Neural progenitor cell (in vitro differentiated cells): ENCODE results near the gene ZFP36. TPM values are rescaled to one million over a fixed set of nuclear protein-coding genes. Genes with fewer than 3 reads are reported as not detected.

Experiments
- DNase-seq: peaks from one replicate; pipeline ENCODE4 v3.0.0-alpha.2; 2016; ENCODE audit warnings: low spot score
- H2AFZ ChIP-seq: fragments of 200-600 bp; sonication (generic); replicated peaks from 2 replicates; pipeline ENCODE4 v1.6.1; 2016; ENCODE audit warnings: antibody characterized with exemption
- H3F3A ChIP-seq: fragments of 200-600 bp; sonication (generic); 2 replicates; pipeline ENCODE4 v1.6.1; 2016; ENCODE audit warnings: antibody characterized with exemption, low read depth
- H3K27ac ChIP-seq: fragments of 200-600 bp; sonication (generic); 2 replicates; pipeline ENCODE4 v1.5.1; 2016; ENCODE audit warnings: mild to moderate bottlenecking
- H3K27me3 ChIP-seq: fragments of 200-600 bp; sonication (generic); 2 replicates; pipeline ENCODE4 v1.6.1; 2016; ENCODE audit warnings: mild to moderate bottlenecking, moderate library complexity
- H3K36me3 ChIP-seq: fragments of 200-600 bp; sonication (generic); 2 replicates; pipeline ENCODE4 v1.5.1; 2016
- H3K4me1 ChIP-seq: fragments of 200-600 bp; sonication (generic); 2 replicates; pipeline ENCODE4 v1.6.1; 2016; ENCODE audit warnings: mixed run types
- H3K4me2 ChIP-seq: fragments of 200-600 bp; sonication (generic); 2 replicates; pipeline ENCODE4 v1.6.1; 2016
- H3K4me3 ChIP-seq: fragments of 200-600 bp; sonication (generic); 2 replicates; pipeline ENCODE4 v1.5.1; 2016
- H3K79me2 ChIP-seq: fragments of 200-600 bp; sonication (generic); 2 replicates; pipeline ENCODE4 v1.6.1; 2016; ENCODE audit warnings: low read depth
- H3K9ac ChIP-seq: fragments of 200-600 bp; sonication (generic); 2 replicates; pipeline ENCODE4 v1.6.1; 2016
- H3K9me3 ChIP-seq: fragments of 200-600 bp; sonication (generic); 2 replicates; pipeline ENCODE4 v1.5.1; 2016; ENCODE audit warnings: low read depth
- H4K20me1 ChIP-seq: fragments of 200-600 bp; sonication (generic); 2 replicates; pipeline ENCODE4 v1.6.1; 2016; ENCODE audit warnings: low read depth
- H3K27ac Mint-ChIP-seq: 3 replicates; pipeline ENCODE4 v1.8.0; 2021; ENCODE audit warnings: mixed read lengths
- H3K27me3 Mint-ChIP-seq: 2 replicates; pipeline ENCODE4 v1.8.0; 2022; ENCODE audit warnings: low read depth, mild to moderate bottlenecking, inconsistent platforms, moderate library complexity, mixed read lengths; ENCODE audit not compliant: insufficient read depth
- H3K36me3 Mint-ChIP-seq: 3 replicates; pipeline ENCODE4 v1.8.0; 2021; ENCODE audit warnings: mixed read lengths
- H3K4me1 Mint-ChIP-seq: 3 replicates; pipeline ENCODE4 v1.8.0; 2021; ENCODE audit warnings: mixed read lengths
- H3K4me3 Mint-ChIP-seq: 3 replicates; pipeline ENCODE4 v1.8.0; 2021; ENCODE audit warnings: mild to moderate bottlenecking, moderate library complexity, mixed read lengths
- H3K9me3 Mint-ChIP-seq: 3 replicates; pipeline ENCODE4 v1.8.0; 2020; ENCODE audit warnings: mixed read lengths
- CTCF ChIP-seq: fragments of 200-600 bp; sonication (generic); IDR thresholded peaks from 2 replicates; pipeline ENCODE4 v1.5.1; 2017; ENCODE audit warnings: antibody characterized with exemption, mild to moderate bottlenecking
- EZH2 ChIP-seq: fragments of 200-600 bp; sonication (generic); IDR thresholded peaks from 2 replicates; pipeline ENCODE4 v1.6.1; 2017; ENCODE audit warnings: antibody characterized with exemption, mild to moderate bottlenecking, moderate library complexity
- EZH2phosphoT487 ChIP-seq: fragments of 200-600 bp; sonication (generic); IDR thresholded peaks from 2 replicates; pipeline ENCODE4 v1.6.1; 2017; ENCODE audit warnings: antibody characterized with exemption
- total RNA-seq: library from RNA; depleted of rRNA; stranded (reverse); fragments of >200 nt; gene quantifications from 2 replicates; pipeline ENCODE4 v1.2.3, GENCODE V29; 2015; ENCODE audit warnings: low replicate concordance

ZFP36 gene
- total RNA-seq, 1 donor from 2014 or later, result not detected

GRCh38 chr19:39402346-39403300 is 4.0 kb upstream of the ZFP36 start:
- Histone ChIP-seq H3K4me3 (peak overlapping the region; percentile 49), H4K20me1 (peaks cover 5% of the 10 kb centered on the region), H3K79me2 (no peaks in the 10 kb centered on the region), H3K9me3 (no peaks in the 10 kb centered on the region), H3K27ac (peak overlapping the region; percentile 93), H2AFZ (no peak overlapping the region), H3K36me3 (no peaks in the 10 kb centered on the region), H3K9ac (peak overlapping the region; percentile 2), H3F3A (peaks cover 62% of the 10 kb centered on the region), H3K27me3 (peaks cover 17% of the 10 kb centered on the region), H3K4me1 (peaks cover 17% of the 10 kb centered on the region), H3K4me2 (peak overlapping the region; percentile 85)
- Mint-ChIP-seq H3K4me1 (peaks cover 38% of the 10 kb centered on the region), H3K27ac (peak overlapping the region; percentile 100), H3K9me3 (no peaks in the 10 kb centered on the region), H3K27me3 (peaks cover 14% of the 10 kb centered on the region), H3K36me3 (peaks cover 2% of the 10 kb centered on the region), H3K4me3 (peak overlapping the region; percentile 88)
- DNase-seq, result peak; percentile 95
- TF ChIP-seq CTCF (no peak), EZH2 (no peak), EZH2phosphoT487 (no peak)

GRCh38 chr19:39403331-39404312 is 3.0 kb upstream of the ZFP36 start:
- Mint-ChIP-seq H3K4me3 (peak overlapping the region; percentile 88), H3K36me3 (peaks cover 2% of the 10 kb centered on the region), H3K27ac (peak overlapping the region; percentile 98), H3K4me1 (peaks cover 36% of the 10 kb centered on the region), H3K9me3 (no peaks in the 10 kb centered on the region), H3K27me3 (peaks cover 16% of the 10 kb centered on the region)
- H3K4me3 ChIP-seq, result peak overlapping the region; percentile 49
- peak overlapping the region; percentile 93 for H3K27ac ChIP-seq
- H3K4me2 ChIP-seq, result peak overlapping the region; percentile 85
- peaks cover 65% of the 10 kb centered on the region for H3F3A ChIP-seq
- peaks cover 26% of the 10 kb centered on the region for H3K27me3 ChIP-seq
- DNase-seq, result peak; percentile 96
- H2AFZ ChIP-seq, result peak overlapping the region; percentile 2
- no peaks in the 10 kb centered on the region for H3K9me3 ChIP-seq
- H3K4me1 ChIP-seq, result peaks cover 17% of the 10 kb centered on the region
- no peaks in the 10 kb centered on the region for H3K79me2 ChIP-seq
- H4K20me1 ChIP-seq, result peaks cover 8% of the 10 kb centered on the region
- H3K9ac ChIP-seq, result no peak overlapping the region
- TF ChIP-seq EZH2 (no peak), EZH2phosphoT487 (peak; percentile 12), CTCF (no peak)
- no peaks in the 10 kb centered on the region for H3K36me3 ChIP-seq

GRCh38 chr19:39405261-39405957 is 1.2 kb upstream of the ZFP36 start:
- Histone ChIP-seq H3K27ac (no peak overlapping the region), H3K9me3 (no peaks in the 10 kb centered on the region), H3F3A (peaks cover 70% of the 10 kb centered on the region), H3K9ac (no peak overlapping the region), H2AFZ (no peak overlapping the region), H3K79me2 (no peaks in the 10 kb centered on the region), H3K4me2 (no peak overlapping the region), H3K27me3 (peaks cover 31% of the 10 kb centered on the region), H3K36me3 (no peaks in the 10 kb centered on the region), H3K4me3 (no peak overlapping the region), H3K4me1 (peaks cover 18% of the 10 kb centered on the region), H4K20me1 (peaks cover 8% of the 10 kb centered on the region)
- no peaks in the 10 kb centered on the region for H3K36me3 Mint-ChIP-seq
- H3K4me1 Mint-ChIP-seq, result peaks cover 43% of the 10 kb centered on the region
- H3K27me3 Mint-ChIP-seq, result peaks cover 20% of the 10 kb centered on the region
- TF ChIP-seq EZH2phosphoT487 (no peak), EZH2 (no peak), CTCF (no peak)
- peak overlapping the region; percentile 85 for H3K4me3 Mint-ChIP-seq
- no peak overlapping the region for H3K27ac Mint-ChIP-seq
- no peak for DNase-seq
- no peaks in the 10 kb centered on the region for H3K9me3 Mint-ChIP-seq
